NCI-H345 treated with DMSO at 0.1 percent for 48 hours (cell line): ENCODE measurements around the gene SHC3.

Experiments
- DNase-seq: peaks from one replicate; lab custom pipeline; 2025; ENCODE audit not compliant: unreplicated experiment; lab: John Stamatoyannopoulos, UW

The SHC3 gene

DNA sequence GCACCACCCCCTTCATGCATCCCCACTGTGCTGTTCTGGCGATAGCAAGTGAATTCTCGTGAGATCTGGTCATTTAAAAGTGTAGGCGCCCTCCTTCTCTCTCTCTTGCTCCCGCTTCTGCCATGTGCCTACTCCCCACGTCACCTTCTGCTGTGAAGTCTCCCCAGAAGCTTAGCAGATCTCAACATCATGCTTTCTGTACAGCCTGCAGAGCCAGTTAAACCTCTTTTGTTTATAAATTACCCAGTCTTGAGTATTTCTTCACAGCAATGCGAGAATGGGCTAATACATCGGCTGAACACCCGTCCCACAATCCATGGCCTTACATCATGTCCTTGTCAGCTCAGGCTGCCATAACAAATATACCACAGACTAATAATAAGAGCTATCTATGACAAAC lies 17.4 kb downstream of the SHC3 start:
- DNase-seq = no peak

DNA sequence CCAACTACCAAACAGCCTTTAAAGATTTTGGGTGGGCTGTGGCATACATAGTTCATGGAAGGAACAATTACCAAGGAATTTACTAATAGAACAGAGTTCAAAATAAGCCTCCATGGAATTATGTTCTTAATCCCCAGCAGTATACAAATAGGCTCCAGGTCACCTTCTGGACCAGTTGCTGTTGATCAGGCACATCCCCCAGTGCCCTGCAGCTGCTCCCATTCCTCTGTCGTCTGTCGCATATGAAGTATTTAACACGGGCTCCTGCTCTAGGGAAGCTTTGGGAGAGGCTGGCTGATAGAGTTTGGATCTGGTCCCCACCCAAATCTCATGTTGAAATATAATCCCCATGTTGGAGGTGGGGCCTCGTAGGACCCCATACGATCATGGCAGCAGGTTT lies 17.8 kb downstream of the SHC3 start:
- DNase-seq = no peak

DNA sequence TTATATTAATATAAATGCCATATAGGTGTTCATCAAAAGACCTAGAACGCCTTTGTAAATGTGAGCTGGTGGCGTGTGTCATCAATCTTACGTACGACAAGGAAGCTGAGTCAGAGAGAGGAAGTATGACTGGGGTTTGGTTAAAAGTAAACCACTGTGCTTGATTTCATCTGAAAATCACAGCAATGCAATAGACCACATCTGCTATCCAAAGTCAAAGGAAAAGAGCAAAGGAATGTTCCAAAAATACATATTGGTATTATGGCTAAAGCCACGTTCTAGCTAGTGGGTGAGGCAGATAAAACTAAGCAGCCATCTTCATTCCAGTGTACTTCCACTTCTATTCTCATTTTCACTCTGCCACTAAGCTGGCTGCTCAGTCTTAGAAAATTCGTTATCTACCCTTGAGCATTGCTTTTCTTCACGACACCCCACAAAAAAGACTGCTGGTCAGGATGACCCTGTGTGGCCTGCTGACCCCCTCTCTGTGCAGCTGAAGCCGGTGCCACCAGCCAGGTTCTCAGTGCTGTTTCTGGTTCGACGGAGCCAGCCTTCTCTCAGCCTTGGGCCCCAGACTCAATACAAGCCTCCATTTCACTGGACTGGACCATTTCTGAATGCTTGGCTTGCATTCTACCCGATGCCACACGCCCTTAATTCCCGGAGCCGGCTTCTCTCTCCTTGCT lies 23.8 kb downstream of the SHC3 start:
- DNase-seq = no peak

DNA sequence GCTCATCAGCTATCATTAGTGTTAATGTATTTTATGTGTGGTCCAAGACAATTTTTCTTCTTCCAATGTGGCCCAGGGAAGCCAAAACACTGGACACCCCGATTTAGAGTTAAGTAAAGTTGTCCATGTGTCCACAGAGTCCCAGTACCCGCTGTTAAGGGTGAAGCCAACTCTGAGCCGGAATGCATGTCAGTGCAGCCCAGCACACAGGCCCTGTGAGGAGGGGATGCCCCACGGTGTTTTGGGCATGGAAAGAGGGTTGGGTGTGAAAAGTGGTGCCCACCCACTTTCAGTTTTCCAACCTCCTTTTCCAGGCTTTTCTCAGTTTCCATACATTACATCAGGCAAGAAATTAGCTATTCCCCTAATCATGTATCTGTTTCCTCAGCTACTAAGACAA lies 24.4 kb downstream of the SHC3 start:
- no peak for DNase-seq

DNA sequence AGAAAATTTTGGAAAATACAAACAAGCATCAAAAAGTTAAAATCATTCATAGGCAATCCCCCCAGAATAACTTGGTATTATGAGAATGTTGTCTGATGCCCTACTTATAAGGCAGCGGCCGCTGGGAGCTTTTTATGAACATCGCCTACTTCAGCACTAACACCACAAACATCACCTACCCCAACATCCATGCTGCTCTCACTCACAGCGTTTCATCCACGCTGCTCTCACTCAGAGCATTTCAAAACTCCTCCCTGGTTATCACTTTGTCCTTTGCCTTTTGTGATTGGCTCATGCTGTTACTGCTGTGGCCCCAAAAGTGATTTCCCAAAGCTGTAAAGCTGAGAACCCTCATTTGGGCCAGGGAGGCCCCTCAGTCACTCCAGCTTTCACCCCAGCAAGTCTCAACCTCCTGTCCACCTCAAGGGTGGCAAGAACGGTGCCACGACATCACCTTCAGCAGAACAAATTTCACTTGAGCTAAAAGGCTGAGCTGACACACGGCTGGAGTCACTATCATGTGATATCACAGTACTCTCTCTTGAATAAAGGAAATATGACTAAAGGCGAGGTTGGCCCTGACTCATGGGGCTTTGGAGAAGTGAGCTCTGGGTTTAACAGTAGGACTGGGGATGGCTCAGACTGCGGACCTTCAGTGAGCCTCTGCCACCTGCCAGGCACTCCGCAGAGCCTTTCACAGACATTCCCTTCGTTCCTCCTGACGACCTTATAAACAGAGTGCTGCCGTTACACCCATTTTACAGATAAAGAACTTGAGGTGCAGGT lies 25.2 kb downstream of the SHC3 start:
- no peak for DNase-seq

DNA sequence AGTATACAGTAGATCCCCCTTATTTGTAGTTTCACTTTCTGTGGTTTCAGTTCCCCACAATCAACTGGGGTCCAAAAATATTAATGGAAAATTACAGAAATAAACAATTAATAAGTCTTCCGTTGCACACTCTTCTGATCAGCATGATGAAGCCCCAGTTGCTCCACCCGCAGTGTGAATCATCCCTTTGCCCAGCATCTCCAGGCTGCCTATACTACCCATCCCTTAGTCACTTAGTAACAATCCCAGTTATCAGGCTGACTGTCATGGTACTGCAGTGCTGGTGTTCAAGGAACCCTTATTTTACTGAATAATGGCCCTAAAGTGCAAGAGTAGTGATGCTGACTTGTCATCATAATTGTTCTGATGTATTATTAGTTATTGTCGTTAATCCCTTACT lies 28.9 kb downstream of the SHC3 start:
- DNase-seq = no peak

DNA sequence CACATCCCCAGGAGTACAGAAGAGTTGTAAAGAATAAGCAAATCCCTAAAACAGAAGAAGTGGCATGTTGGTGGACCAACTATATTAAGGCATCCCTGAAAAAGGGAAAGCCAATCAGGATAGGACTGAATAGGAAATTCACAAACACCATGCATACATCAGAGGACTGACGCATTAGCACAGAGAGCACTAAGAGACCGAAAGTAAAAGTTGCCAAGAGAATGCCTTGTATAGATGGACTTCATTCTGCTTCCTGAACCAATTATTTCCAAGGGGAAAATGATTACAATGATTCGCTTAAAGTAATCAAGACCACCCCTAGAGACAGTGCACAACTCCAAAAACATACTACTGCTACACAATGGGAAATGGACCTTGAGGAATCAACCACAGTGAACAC lies 33.5 kb downstream of the SHC3 start:
- DNase-seq = no peak

DNA sequence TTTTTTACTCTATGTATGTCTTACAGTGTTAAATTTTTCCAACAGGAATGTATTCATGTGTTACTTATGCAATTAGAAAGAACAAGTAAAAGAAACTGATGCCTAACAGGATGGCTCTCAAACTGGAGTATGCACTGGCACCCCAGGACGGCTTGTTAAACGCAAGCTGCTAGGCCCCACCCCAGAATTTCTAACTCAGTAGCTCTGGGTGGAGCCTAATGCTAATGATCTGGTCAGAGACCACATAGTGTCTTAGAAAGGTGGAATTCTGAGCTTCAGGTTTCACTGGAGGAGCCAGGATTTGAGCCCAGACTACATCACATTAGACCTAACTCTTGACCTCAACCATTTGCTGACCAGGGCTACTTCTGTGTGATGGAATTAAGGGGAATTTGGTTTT lies 34.4 kb downstream of the SHC3 start:
- DNase-seq = no peak

DNA sequence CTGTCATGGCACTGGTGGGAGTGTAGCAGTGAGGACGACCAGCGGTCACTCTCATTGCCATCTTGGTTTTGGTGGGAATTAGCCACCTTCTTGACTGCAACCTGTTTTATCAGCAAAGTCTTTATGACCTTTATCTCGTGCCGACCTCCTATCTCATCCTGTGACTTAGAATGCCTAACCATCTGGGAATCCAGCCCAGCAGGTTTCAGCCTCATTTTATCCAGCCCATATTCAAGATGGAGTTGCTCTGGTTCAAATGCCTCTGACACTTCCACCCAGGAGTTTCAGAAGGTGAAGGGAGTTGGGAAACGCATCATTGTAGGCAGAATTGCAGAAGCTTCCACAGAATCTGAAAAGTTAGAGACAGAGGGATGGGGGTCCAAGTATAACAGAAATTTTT lies 35.4 kb downstream of the SHC3 start:
- no peak for DNase-seq

DNA sequence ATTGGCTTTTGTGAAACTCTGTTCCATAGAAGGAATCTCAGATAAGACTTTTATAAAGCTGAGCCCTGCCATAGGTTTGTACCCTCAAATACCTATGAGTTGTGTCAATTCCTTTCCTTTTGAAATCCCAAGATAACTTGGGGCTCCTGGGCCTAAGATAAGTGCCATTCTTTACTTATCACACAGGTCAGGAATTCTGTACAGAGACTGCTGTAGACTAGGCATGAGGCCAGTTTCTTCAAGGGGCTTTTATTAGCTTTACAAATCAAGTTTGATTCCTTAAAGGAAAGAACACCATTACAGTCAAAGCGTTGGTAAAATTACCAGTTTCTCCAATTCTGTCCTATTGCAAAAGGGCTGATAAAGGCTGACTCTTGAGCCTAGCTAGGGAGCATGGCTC lies 39.2 kb downstream of the SHC3 start:
- no peak for DNase-seq

DNA sequence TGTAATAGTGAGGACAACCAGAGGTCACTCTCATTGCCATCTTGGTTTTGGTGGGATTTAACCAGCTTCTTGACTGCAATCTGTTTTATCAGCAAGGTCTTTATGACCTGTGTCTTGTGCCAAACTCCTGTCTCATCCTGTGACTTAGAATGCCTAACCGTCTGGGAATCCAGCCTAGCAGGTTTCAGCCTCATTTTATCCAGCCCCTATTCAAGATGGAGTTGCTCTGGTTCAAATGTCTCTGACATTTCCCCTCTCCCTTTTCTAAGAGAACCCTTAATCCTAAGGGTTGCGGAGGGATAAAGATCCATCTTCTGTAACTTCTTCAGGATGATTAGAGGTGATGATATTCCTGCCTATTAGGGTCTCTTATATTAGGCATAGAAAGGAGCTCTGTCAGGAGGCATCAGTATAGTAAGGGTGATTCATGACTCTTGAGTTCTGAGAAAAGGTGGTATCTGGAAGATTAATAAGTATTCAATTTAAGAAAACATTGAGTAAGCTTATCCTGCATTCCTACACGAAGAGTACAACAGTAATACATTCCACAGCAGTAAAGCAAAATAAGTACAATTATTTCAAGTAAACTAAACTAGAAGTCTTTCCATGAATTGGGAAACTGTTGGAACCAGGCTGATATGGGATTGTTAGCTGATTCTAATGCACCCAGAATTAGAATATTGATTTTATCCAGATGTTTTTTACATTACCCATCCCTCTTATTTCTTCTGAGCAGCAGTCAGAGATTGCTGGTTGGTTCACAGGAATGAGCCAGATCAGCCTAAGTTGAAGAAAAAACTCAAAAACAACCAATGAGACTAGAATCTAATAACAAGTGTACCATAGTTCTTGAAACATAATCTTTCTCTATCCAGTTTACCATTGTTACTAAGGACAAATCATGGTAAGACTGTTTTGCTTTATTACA lies 39.9 kb downstream of the SHC3 start:
- no peak for DNase-seq

DNA sequence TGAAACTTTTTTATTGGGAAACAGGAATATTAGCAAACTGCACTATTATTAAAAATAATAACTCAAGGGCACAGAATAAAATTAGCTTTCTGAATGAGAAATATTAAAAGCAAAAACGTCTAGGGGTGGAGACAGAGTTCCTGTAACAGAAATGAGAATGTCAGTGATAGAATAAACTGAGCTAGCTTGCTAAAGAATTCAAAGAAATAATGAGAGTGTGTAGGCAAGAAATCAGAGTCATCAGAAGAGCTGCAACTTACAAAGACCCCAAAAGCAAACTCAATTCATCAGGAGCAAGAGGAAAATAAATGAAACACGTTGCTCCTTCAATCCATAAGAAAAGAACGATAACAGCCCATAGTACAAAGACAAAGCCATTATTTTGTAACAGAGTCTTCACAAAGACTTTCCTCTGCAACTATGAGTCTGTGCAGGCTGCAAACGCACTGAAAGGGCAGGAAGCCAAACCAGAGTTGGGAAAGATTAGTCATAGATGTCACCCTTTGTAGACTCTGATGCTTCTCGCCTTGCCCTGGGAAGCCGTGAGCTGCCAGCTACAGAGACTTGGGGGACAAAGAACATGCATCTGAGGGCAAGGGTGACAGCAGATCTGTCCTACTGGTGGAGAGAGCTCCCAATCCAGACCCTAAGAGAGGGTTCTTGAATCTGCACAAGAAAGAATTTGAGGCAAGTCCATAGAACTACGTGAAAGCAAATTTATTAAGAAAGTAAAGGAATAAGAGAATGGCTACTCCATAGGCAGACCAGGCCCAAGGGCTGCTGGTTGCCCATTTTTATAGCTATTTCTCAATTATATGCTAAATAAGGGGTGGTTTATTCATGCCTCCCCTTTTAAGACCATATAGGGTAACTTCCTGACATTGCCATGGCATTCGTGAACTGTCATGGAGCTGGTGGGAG lies 40.8 kb downstream of the SHC3 start:
- DNase-seq = no peak

DNA sequence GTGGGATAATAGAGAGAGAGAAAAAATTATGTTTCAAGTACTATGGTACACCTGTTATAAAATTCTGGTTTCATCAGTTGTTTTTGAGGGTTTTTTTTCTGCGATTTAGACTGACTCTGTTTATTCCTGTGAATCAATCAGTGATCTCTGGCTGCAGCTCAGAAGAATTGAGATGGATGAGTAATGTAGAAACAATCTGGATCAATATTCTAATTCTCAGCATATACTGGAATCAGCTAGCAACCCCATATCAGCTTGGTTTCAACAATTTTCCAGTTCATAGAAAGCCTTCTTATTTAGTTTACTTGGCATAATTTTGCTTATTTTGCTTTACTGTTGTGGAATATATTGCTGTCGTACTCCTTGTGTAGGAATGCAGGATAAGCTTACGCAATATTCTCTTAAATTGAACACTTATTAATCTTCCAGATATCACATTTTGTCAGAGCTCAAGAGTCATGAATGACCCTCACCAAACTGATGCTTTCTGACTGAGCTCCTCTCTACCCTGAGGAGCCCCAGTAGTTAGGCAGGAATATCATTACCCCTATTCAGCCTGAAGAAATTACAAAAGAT lies 42.9 kb downstream of the SHC3 start:
- DNase-seq = no peak

DNA sequence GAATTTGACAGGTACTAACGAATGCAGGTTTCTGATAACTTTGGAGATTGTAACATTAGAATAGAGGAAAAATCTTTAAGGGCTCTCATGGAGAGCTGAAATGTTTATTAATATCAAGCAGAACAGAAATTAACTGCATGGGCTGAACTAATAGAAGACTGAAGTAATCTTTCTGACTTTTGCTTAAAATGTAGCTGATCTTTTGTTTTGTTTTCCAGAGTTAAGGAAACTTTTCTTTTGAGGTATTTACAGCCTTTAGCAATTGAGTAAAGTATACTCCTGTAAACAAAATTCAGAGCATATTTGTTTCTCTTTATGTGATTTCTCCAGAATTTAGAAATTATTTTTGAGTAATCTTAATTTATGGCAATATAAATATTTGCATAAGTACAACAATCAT lies 43.9 kb downstream of the SHC3 start:
- no peak for DNase-seq

DNA sequence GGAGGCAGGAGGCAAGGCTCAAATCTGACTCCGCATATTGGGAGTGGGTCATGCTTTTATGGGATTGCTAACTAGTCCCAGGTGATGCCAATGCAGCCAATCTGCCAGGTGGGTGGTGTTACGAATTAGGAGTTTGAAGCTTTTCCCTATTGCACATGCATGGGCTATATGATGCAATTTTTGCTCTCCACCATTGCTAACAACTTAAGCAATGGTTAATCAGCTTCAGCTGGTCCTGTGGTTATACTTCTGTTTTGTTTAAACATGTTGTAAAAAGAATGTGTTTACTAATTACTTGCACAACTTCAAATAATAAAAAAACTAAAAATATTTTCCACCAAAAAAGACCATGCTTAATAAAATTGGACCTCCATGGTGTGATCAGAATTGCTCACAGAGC lies 55.7 kb downstream of the SHC3 start:
- DNase-seq = no peak

DNA sequence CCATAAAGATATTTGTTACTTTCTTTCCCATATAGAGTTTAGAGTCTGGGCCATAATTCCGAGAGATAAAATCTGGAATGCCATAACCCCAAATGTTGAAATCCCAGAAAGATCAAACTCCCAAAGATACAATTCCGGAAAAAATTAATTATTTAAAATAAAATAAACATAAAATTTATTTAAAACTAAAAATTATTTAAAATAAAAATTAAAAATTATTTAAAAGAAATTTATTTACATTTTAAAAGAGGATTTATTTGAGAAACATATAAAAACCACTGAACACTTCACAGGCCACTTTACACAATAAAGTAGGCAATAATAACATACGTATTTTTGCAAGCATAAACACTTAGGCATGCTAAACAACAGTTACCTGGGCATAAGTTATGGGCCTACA lies 57.9 kb downstream of the SHC3 start:
- DNase-seq = no peak

DNA sequence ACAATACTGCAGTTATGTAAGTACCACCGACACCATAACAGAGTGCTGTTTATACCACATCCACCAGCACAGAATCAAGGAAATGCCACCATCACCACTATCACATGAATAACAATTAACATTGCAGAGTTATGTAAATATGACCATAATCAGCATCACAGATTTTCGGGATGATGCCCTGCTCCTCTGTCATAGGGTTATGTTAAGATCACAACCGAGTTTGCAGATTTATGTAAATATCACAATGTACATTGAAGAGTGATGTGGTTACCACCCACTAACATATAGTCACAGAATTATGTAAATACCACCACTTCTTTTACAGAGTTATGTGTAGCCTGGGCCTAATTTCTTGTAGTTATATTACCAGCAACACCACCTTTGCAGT lies 61.8 kb downstream of the SHC3 start:
- DNase-seq = no peak

DNA sequence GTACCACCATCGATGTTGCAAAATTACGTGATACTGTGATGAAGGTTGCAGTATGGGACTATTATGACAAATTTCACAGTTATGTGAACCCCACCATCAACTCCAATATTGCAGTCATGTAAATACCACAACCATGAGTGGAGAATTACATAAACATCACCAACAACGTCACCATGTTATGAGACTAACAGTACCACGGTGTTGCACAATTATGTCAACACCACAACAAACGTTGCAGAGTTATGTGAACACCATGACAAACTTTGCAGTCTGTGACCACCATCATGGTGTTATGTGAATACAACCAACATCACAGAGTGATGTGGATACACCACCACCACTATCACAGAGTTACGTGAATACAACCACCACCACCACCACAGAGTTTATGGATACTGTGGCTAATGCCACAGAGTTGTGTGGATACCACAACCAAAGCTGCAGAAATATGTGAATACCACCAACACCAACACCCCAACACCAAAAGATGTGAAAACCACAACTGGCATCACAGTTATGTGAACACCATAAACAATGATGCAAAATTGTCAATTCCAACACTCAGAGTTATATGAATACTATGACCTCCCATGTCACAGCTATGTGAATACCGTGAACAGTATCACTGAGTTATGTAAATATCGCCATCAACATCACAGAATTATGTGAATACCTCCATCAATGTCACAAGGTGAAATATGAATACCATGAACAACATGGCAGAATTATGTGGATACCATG lies 62.4 kb downstream of the SHC3 start:
- DNase-seq = no peak

DNA sequence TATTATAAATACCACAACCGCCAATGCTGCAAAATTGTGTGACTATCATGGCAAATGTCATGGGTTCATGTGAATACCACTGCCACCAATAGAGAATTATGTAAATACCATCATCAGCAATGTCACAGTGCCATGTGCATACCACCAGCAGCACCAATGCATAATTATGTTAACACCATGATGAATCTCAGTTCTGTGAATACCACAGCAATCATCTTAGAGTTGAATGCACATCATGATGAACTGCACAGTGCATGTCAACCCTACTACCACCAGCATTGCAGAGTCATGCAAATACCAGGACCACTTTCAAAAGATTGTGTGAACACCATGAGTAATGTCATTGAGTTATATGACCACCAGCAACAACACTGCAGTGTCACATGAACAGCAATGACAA lies 63.2 kb downstream of the SHC3 start:
- no peak for DNase-seq

DNA sequence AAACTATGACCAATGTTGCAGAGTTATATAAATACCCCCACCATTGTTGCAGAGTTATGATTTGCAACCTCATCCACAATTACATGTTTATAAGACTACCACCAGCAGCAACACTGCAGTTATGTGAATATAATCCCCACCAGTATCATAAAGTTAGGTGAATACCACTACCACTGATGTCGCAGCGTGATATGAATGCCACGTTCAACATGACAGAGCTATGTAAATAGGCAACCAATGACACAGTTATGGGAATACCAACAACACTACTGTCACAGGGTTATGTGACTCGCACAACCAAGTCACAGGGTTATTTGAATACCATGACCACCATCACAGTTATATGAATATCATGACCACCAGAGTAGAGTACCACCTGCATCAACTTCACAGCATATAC lies 63.9 kb downstream of the SHC3 start:
- no peak for DNase-seq
